Ovary (tissue), 3 donors: ENCODE results near the gene MMP28.

Experiments used
- CTCF ChIP-seq, 3 donors: fragments of 450-650 bp in 2 of 3; fragments of 200-600 bp in 1 of 3; IDR thresholded peaks; one replicate each; pipeline versions ENCODE4 v1.5.1 to v1.8.0; 2016 to 2022; ENCODE audit warnings: antibody characterized with exemption in 3 of 3, mild to moderate bottlenecking in 1 of 3
- EP300 ChIP-seq: sonication (generic); formaldehyde crosslinking; IDR thresholded peaks from one replicate; pipeline ENCODE4 v1.6.1; 2017; ENCODE audit warnings: antibody characterized with exemption
- POLR2A ChIP-seq: fragments of 450-650 bp; IDR thresholded peaks from one replicate; pipeline ENCODE4 v1.6.1; 2017; ENCODE audit warnings: antibody characterized with exemption, mild to moderate bottlenecking, moderate library complexity
- donor health status: DM: no; HTN: no; CAD: no.

GRCh38 chr17:35760587-35760986, 34.9 kb downstream of the MMP28 start, which contains the start of gene C17orf50:
- TF ChIP-seq POLR2A (no peak), CTCF (IDR thresholded peaks at IDR 0.05) (no peak), EP300 (no peak)
